ENCODE data around the gene BICC1. TPM values are rescaled to one million over a fixed set of nuclear protein-coding genes. Genes with fewer than 3 reads are reported as not detected.

BICC1 gene
- total RNA-seq, 1 experiment from 2014 or later = 0.67 TPM

GRCh38 chr10:58820386-58820785 is 307.7 kb downstream of the BICC1 start:
- ChIA-PET POLR2A (no interaction called here), CTCF (no interaction called here)
- no peak for ATAC-seq
- DNase-seq (ENCODE audit: low read depth, low spot score) = no peak
- BruUV-seq (replicated peaks) = no TSS peak
- H3K27ac ChIP-seq (ENCODE audit: low read length) = no peak overlapping the region
- no peaks in the 10 kb centered on the region for H3K27me3 ChIP-seq (ENCODE audit: control insufficient read depth, insufficient read depth, low read length)
- no peak overlapping the region for H3K4me3 ChIP-seq (ENCODE audit: low read depth in 2 of 2, low read length in 2 of 2)
- no peaks in the 10 kb centered on the region for H3K4me1 ChIP-seq (ENCODE audit: control insufficient read depth, insufficient read depth, low read length)
- intact Hi-C loops (cut with micrococcal nuclease; ENCODE audit: unreplicated experiment) = no loop called here
- no peaks in the 10 kb centered on the region for H3K36me3 ChIP-seq (ENCODE audit: control insufficient read depth, insufficient read depth, low read length)
- in situ Hi-C loops (cut with HindIII; ENCODE audit: low pct_unique_long_range_greater_than_20kb, low sequenced_read_pairs) = no loop called here
- H3K9me3 ChIP-seq (ENCODE audit: control insufficient read depth, insufficient read depth, low read depth, low read length) = no peaks in the 10 kb centered on the region
- TF ChIP-seq POLR2AphosphoS5 (IDR thresholded peaks at IDR 0.05; ENCODE audit: low read depth, low read length) (no peak), REST (IDR thresholded peaks at IDR 0.05; ENCODE audit: insufficient read depth in 1 of 2, low read depth in 2 of 2, low read length in 1 of 2) (no peak), CTCF (IDR thresholded peaks at IDR 0.05) (no peak), SIN3A (IDR thresholded peaks at IDR 0.05; ENCODE audit: borderline replicate concordance, insufficient read depth, low read depth, low read length) (no peak), TCF7L2 (IDR thresholded peaks at IDR 0.05; ENCODE audit: low read depth, low read length) (no peak)

GRCh38 chr10:58820861-58821751 is 308.4 kb downstream of the BICC1 start:
- no peak overlapping the region for H3K27ac ChIP-seq (ENCODE audit: low read length)
- in situ Hi-C loops (cut with HindIII; ENCODE audit: low pct_unique_long_range_greater_than_20kb, low sequenced_read_pairs) (no loop called here), intact Hi-C loops (cut with micrococcal nuclease; ENCODE audit: unreplicated experiment) (no loop called here)
- H3K4me3 ChIP-seq (ENCODE audit: low read depth in 2 of 2, low read length in 2 of 2) = no peak overlapping the region
- H3K27me3 ChIP-seq (ENCODE audit: control insufficient read depth, insufficient read depth, low read length) = no peaks in the 10 kb centered on the region
- ATAC-seq (no peak), DNase-seq (ENCODE audit: low read depth, low spot score) (no peak)
- no peaks in the 10 kb centered on the region for H3K4me1 ChIP-seq (ENCODE audit: control insufficient read depth, insufficient read depth, low read length)
- no TSS peak for BruUV-seq (replicated peaks)
- no peak for TF ChIP-seq SIN3A (IDR thresholded peaks at IDR 0.05; ENCODE audit: borderline replicate concordance, insufficient read depth, low read depth, low read length)
- TF ChIP-seq POLR2AphosphoS5 (IDR thresholded peaks at IDR 0.05; ENCODE audit: low read depth, low read length) = no peak
- no peak for TF ChIP-seq TCF7L2 (IDR thresholded peaks at IDR 0.05; ENCODE audit: low read depth, low read length)
- no peak for TF ChIP-seq CTCF (IDR thresholded peaks at IDR 0.05)
- TF ChIP-seq REST (IDR thresholded peaks at IDR 0.05; ENCODE audit: insufficient read depth in 1 of 2, low read depth in 2 of 2, low read length in 1 of 2) = no peak
- no peaks in the 10 kb centered on the region for H3K36me3 ChIP-seq (ENCODE audit: control insufficient read depth, insufficient read depth, low read length)
- H3K9me3 ChIP-seq (ENCODE audit: control insufficient read depth, insufficient read depth, low read depth, low read length) = no peaks in the 10 kb centered on the region
- POLR2A ChIA-PET = no interaction called here
- CTCF ChIA-PET = no interaction called here
